GM18907 (cell line): Measurements from ENCODE around the gene KCNQ1OT1.

Experiments
- ATAC-seq: cut with Tn5 transposase; IDR thresholded peaks from one replicate; pipeline ENCODE4 v1.9.1; 2021; ENCODE audit warnings: mild to moderate bottlenecking, moderate library complexity; ENCODE audit not compliant: unreplicated experiment

Gene KCNQ1OT1

GRCh38 chr11:2703363-2704141, 3.8 kb upstream of the KCNQ1OT1 start:
- ATAC-seq: no peak

- no peak for ATAC-seq
Measured at GRCh38 chr11:2702771-2703362, 3.1 kb upstream of the KCNQ1OT1 start.

GRCh38 chr11:2701898-2702434, 2.2 kb upstream of the KCNQ1OT1 start:
- ATAC-seq: no peak

GRCh38 chr11:2701230-2701629, 1.4 kb upstream of the KCNQ1OT1 start:
- ATAC-seq: no peak

GRCh38 chr11:2700415-2701211, 819 bp upstream of the KCNQ1OT1 start:
- peak; percentile 39 for ATAC-seq

- ATAC-seq: no peak
Measured at GRCh38 chr11:2699185-2699530, 636 bp downstream of the KCNQ1OT1 start.

GRCh38 chr11:2698386-2699184, 1.2 kb downstream of the KCNQ1OT1 start:
- ATAC-seq: no peak

GRCh38 chr11:2697866-2698265, 1.9 kb downstream of the KCNQ1OT1 start:
- no peak for ATAC-seq

GRCh38 chr11:2696455-2696854, 3.3 kb downstream of the KCNQ1OT1 start:
- no peak for ATAC-seq

- no peak for ATAC-seq
Measured at GRCh38 chr11:2694995-2695939, 4.5 kb downstream of the KCNQ1OT1 start.

- ATAC-seq: no peak
Measured at GRCh38 chr11:2694495-2694894, 5.3 kb downstream of the KCNQ1OT1 start.

GRCh38 chr11:2693271-2694261, 6.2 kb downstream of the KCNQ1OT1 start:
- ATAC-seq: no peak

GRCh38 chr11:2691991-2692875, 7.6 kb downstream of the KCNQ1OT1 start:
- no peak for ATAC-seq

GRCh38 chr11:2691355-2691761, 8.4 kb downstream of the KCNQ1OT1 start:
- ATAC-seq: no peak

GRCh38 chr11:2690596-2691354, 9.0 kb downstream of the KCNQ1OT1 start:
- no peak for ATAC-seq

- ATAC-seq: no peak
Measured at GRCh38 chr11:2689651-2690575, 9.9 kb downstream of the KCNQ1OT1 start.
